ENCODE data around the gene TSPAN4. TPM values are rescaled to one million over a fixed set of nuclear protein-coding genes. Genes with fewer than 3 reads are reported as not detected.

The TSPAN4 gene
- total RNA-seq, 1 donor from 2014 or later = 77.9 TPM

DNA sequence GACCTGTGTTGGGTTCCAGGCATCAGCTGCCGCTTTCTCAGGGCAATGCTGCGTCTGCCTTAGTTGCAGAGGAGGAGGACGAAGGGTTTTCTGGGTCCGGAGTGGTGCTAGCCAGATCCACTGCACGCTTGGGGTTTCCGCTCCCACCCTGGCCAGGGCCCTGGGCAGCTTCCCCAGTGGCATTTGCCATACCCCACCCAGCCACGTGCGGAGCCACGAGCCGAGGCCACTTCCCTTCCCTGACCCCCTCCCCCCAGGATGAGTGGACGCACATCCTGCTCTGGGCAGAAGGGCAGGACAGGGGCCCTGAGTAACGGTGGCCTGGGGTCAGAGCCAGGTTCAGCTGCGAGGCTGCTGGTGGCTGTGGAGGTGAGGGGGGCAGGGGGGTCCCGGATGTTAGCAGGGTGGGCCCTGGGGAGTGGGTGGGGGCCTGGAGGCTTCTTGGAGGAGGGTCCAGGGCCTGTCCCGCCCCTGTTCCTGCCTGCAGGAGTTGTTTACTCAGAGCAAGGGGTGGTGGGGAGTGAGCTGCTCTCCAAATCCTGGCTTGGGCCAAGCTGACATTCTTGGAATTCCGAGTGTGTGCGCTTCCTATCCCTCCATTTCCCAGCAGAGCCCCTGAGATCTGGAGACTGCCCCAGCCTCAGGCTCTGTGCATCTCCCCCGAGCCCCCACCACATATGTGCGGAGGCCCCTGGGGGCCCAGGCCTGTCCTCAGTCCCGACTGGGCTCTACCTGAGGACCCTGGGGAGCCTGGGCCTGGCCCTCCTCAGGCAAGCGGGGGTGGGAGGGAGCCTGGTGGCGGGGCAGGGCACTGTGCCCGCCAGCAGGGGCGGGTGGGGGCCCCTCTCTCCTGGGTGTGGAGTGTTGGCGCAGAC, 1.4 kb downstream of the TSPAN4 start:
- Histone ChIP-seq H3K4me3 (ENCODE audit: low read depth, low read length) (peak overlapping the region; percentile 93), H3K36me3 (ENCODE audit: control insufficient read depth, insufficient read depth, low read length) (peaks cover 2% of the 10 kb centered on the region), H3K27me3 (ENCODE audit: control insufficient read depth, insufficient read depth, low read length) (no peaks in the 10 kb centered on the region)
- no peak for DNase-seq (ENCODE audit: low read depth)
- no peak for TF ChIP-seq CTCF (IDR thresholded peaks at IDR 0.05; ENCODE audit: insufficient read depth, low read length, poor library complexity, severe bottlenecking)

DNA sequence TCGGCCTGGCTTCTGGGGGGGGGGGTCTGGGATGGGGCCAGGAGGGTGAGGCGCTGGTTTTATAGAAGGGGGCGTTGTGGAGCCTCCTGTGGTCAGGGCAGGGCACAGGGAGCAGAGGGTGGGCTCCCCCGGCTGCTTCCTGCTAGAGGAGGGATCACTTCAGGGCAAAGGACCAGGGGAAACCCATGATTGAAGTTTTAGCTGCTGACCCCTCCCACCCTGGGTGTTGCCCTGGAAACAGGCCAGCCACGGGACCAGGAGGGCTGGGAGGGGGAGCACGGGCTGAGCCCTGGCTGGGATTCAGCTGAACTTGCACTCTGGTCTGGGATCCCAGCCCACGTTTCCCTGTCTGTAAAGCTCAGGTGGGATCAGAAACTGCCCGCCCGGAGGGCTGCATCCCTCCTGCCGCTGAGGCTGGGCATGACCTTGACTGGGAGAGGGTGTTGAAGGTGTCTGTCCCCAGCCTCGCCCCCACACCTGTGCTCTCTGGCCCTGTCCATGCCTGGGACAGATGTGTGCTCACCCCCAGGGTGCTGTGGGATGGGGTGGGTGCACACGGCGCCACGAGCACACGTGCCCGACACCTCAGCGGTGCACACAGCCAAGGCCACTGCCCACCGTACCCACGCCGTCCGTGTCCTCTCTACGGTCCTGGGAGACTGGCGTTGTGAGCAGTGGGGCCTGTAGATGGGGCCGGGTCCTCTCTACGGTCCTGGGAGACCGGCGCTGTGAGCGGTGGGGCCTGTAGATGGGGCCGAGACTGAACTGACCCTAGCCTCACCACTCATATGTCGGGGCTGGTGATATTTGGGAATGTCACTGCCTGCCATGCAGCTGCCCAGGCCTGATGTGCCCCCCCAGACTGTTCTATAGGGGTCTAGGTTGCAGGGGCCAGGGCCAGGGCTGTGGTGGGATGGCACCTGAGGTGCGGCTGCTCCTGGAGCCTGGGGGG, 2.3 kb downstream of the TSPAN4 start:
- Histone ChIP-seq H3K36me3 (ENCODE audit: control insufficient read depth, insufficient read depth, low read length) (peaks cover 2% of the 10 kb centered on the region), H3K27me3 (ENCODE audit: control insufficient read depth, insufficient read depth, low read length) (no peaks in the 10 kb centered on the region), H3K4me3 (ENCODE audit: low read depth, low read length) (peak overlapping the region; percentile 93)
- no peak for TF ChIP-seq CTCF (IDR thresholded peaks at IDR 0.05; ENCODE audit: insufficient read depth, low read length, poor library complexity, severe bottlenecking)
- no peak for DNase-seq (ENCODE audit: low read depth)

- no peak overlapping the region for H3K4me3 ChIP-seq (ENCODE audit: low read depth, low read length)
- H3K27me3 ChIP-seq (ENCODE audit: control insufficient read depth, insufficient read depth, low read length) = no peaks in the 10 kb centered on the region
- DNase-seq (ENCODE audit: low read depth) = no peak
- no peak for TF ChIP-seq CTCF (IDR thresholded peaks at IDR 0.05; ENCODE audit: insufficient read depth, low read length, poor library complexity, severe bottlenecking)
- peaks cover 2% of the 10 kb centered on the region for H3K36me3 ChIP-seq (ENCODE audit: control insufficient read depth, insufficient read depth, low read length)
Measured at GRCh38 chr11:845872-846495, 3.3 kb downstream of the TSPAN4 start.

GRCh38 chr11:846496-847098, 3.9 kb downstream of the TSPAN4 start:
- DNase-seq (ENCODE audit: low read depth) = no peak

More at GRCh38 chr11:846496-847098, 3.9 kb downstream of the TSPAN4 start:
- Histone ChIP-seq H3K4me3 (ENCODE audit: low read depth, low read length) (no peak overlapping the region), H3K27me3 (ENCODE audit: control insufficient read depth, insufficient read depth, low read length) (no peaks in the 10 kb centered on the region), H3K36me3 (ENCODE audit: control insufficient read depth, insufficient read depth, low read length) (no peaks in the 10 kb centered on the region)
- TF ChIP-seq CTCF (IDR thresholded peaks at IDR 0.05; ENCODE audit: insufficient read depth, low read length, poor library complexity, severe bottlenecking) = no peak
